Fibroblast of skin of right biceps (primary cell): ENCODE measurements around the gene ALG12.
"Not testable (repeated sequence)": the region's sequence is repeated elsewhere in the genome, so short reads cannot be mapped to it uniquely, and the experiment has no call there.

Experiments
- DNase-seq: peaks from one replicate; pipeline ENCODE4 v3.0.0-alpha.2; 2013

The ALG12 gene

GRCh38 chr22:49863931-49864330 lies 54.3 kb downstream of the ALG12 start:
- no peak for DNase-seq

GRCh38 chr22:49862496-49862776 lies 55.8 kb downstream of the ALG12 start:
- DNase-seq, result no peak

DNA sequence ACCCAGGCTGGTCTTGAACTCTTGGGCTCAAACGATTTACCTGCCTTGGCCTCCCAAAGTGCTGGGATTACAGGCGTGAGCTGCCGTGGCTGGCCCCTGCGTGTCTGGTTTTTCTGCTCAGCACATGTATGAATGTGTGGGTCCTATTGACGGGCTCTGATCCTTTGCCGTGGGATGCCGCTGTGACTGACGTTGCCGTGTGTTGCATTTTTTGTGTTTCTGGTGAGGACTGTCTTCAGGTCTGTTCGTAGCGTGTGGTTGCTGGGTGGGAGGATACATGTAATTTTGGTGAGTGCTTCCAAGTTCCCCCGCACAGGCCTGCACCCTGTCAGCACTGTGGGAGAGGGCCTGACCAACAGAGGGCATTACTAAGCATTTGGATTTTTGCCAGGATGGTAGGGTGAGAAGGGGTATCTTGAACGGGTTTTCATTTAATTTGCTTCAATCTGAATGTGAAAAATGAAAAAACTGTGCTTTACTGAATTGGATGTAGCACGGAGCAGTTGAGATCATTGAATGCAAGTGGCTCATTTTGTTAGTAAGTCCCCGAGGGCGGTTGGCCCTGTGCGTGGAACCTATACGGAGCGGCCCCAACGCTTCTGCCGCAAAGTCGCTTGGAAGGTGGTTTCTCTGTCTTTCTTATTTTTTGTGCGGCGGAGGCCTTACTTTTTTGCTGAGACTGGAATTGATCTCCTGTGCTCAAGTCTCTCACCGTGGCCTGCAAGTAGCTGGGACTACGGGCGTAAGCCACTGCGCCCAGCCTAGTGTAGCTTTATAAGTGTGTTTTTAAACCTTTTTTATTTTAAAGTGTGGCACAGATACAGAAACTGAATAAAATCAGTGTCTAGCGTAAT lies 56.4 kb downstream of the ALG12 start:
- no peak for DNase-seq

- DNase-seq, result no peak
Measured at GRCh38 chr22:49858827-49859226, 59.4 kb downstream of the ALG12 start.

DNA sequence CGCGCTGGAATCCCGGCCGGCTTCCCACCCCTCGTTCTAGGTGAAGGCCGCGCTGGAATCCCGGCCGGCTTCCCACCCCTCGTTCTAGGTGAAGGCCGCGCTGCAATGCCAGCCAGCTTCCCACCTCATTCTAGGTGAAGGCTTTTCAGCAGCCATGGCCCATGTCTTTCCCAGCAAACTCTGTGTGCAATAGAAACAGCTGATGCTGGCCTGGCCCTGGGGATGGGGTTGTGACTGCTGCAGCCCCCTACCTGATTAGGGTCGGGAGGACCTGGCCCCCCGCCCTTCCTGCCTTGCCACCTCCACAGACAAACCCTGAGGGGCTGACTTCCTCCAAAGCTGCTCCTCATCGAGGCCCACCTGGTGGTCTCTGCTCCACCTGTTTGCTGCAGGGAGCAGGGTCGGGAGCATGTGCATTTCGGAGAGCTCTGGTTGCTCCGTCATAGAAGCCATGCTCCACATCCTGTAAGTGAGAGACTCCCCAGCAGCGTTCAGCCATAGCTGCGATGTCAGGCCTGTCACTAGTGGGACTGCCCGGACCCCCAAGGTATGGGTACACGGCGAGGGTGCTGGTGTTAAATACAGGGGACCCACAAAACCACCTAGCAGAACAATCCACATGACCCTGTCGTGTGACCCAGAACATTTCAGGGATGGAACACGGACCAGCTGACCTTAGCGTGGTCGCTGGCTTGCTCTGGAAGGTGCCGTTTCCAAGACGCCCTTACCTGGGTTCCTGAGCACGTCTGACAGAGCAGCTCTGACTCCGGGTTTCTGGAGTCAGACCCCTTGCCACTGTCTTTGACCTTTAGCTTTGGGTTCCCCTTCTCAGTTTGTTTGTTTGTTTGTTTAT lies 61.2 kb downstream of the ALG12 start:
- no peak for DNase-seq

DNA sequence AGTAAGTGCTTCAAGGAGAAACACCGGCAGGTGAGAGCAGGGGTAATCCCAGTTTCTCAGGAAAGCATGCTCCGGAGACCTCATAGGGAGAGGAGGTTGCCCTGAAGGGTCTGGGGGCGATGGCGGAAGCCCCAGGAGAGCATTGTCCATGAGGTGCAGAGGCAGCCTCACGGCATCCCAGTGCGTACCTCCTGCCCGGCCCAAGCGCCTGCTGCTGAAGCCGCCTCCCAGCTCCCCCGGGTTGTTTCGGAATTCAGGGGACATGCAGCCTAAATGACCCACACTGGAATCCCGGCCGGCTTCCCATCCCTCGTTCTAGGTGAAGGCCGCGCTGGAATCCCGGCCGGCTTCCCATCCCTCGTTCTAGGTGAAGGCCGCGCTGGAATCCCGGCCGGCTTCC lies 61.9 kb downstream of the ALG12 start:
- no peak for DNase-seq

GRCh38 chr22:49855251-49855911 lies 62.9 kb downstream of the ALG12 start:
- no peak for DNase-seq

GRCh38 chr22:49853981-49854831 lies 64.0 kb downstream of the ALG12 start:
- DNase-seq, result peak; percentile 13

GRCh38 chr22:49852898-49853894 lies 65.0 kb downstream of the ALG12 start, which contains the start of gene ZBED4:
ZBED4 (plus strand) TSS chr22:49853844; CDS start chr22:49883663, 29,819 bp downstream.
- DNase-seq, result peak; percentile 96

DNA sequence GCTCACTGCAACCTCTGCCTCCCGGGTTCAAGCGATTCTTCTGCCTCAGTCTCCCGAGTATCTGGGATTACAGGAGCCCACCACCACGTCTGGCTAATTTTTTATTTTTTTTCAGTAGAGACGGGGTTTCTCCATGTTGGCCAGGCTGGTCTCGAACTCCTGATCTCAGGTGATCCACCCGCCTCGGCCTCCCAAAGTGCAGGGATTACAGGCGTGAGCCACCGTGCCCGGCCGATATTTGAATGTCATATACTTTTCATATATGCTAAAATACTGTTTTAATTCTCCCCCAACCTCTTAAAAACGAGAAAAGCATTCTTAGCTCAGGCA lies 65.7 kb downstream of the ALG12 start:
- not testable (repeated sequence) for DNase-seq

DNA sequence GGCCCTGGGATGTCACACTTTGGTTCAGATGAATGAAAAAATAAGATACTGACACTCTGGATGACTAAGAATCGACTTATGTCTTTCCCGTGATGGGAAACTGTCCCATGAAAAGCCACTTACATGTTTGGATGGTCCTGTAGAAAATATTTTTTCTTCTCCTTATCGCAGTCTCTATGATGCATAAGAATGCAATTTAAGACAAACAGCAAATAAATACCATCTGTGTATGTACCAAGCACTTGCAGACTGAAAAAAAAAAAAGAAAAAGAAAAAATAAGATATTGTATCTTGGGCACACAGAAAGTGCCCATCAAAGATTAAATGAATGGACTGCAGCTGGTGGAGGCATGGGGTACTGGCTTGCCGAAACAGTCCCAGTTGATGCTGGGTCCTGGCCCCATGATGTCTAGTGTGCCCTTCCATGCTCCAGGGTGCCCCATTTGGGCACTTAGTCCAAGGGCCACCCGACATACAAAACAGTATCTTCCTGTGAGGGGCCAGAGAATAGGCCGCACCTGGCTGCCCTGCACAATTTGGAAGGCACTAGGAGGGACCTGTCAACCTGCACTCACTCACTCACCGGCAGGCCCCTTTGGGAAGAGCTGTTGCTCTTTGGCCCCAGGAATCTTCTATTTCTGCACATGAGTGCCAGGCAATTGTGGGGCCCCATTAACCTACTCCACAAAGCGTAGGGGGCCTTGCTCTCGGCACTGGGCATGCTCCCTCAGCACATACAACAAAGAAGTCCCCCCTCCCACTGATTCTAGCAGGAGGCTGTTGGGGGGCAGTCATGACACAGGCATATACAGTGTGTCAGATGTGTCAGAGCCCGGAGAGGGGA lies 67.1 kb downstream of the ALG12 start:
- DNase-seq, result no peak
